Activated gamma-delta T cell (primary cell): ENCODE data around the gene PCGF3.
"Not testable (repeated sequence)": the region's sequence is repeated elsewhere in the genome, so short reads cannot be mapped to it uniquely, and the experiment has no call there.

ENCODE experiments used
- DNase-seq: peaks from one replicate; lab custom pipeline; 2025; lab: John Stamatoyannopoulos, UW

PCGF3 gene

GRCh38 chr4:740656-741282, 35.1 kb downstream of the PCGF3 start:
- no peak for DNase-seq

GRCh38 chr4:742096-742741, 36.6 kb downstream of the PCGF3 start:
- DNase-seq = no peak

GRCh38 chr4:742742-743311, 37.2 kb downstream of the PCGF3 start:
- DNase-seq = peak; percentile 33

GRCh38 chr4:743463-744211, 38.0 kb downstream of the PCGF3 start:
- no peak for DNase-seq

- no peak for DNase-seq
These were observed 38.7 kb downstream of the PCGF3 start for GRCh38 chr4:744212-744841.

- no peak for DNase-seq
These were observed 42.0 kb downstream of the PCGF3 start for GRCh38 chr4:747546-748170.

- DNase-seq = no peak
These were observed 42.8 kb downstream of the PCGF3 start for GRCh38 chr4:748461-748860.

GRCh38 chr4:749698-750666, 44.4 kb downstream of the PCGF3 start:
- no peak for DNase-seq

GRCh38 chr4:751676-752075, 46.0 kb downstream of the PCGF3 start:
- DNase-seq = no peak

- DNase-seq = no peak
These were observed 46.7 kb downstream of the PCGF3 start for GRCh38 chr4:752196-752861.

- DNase-seq = not testable (repeated sequence)
These were observed 47.6 kb downstream of the PCGF3 start for GRCh38 chr4:753186-753585.

- no peak for DNase-seq
These were observed 48.8 kb downstream of the PCGF3 start for GRCh38 chr4:754221-755120.

GRCh38 chr4:757111-757510, 51.5 kb downstream of the PCGF3 start:
- no peak for DNase-seq

GRCh38 chr4:759810-760209, 54.2 kb downstream of the PCGF3 start:
- DNase-seq = not testable (repeated sequence)

GRCh38 chr4:760616-761015, 55.0 kb downstream of the PCGF3 start:
- DNase-seq = no peak

GRCh38 chr4:761086-761485, 55.5 kb downstream of the PCGF3 start:
- no peak for DNase-seq

- no peak for DNase-seq
These were observed 56.1 kb downstream of the PCGF3 start for GRCh38 chr4:761739-762138.

GRCh38 chr4:762211-763190, 56.9 kb downstream of the PCGF3 start:
- no peak for DNase-seq
